ENCODE measurements around the gene GADD45B. TPM values are rescaled to one million over a fixed set of nuclear protein-coding genes. Genes with fewer than 3 reads are reported as not detected.
"Not testable (repeated sequence)": the region's sequence is repeated elsewhere in the genome, so short reads cannot be mapped to it uniquely, and the experiment has no call there.

GADD45B gene
- total RNA-seq, 4 donors from 2014 or later, result 52.5 to 134 (median 68.7) TPM

DNA sequence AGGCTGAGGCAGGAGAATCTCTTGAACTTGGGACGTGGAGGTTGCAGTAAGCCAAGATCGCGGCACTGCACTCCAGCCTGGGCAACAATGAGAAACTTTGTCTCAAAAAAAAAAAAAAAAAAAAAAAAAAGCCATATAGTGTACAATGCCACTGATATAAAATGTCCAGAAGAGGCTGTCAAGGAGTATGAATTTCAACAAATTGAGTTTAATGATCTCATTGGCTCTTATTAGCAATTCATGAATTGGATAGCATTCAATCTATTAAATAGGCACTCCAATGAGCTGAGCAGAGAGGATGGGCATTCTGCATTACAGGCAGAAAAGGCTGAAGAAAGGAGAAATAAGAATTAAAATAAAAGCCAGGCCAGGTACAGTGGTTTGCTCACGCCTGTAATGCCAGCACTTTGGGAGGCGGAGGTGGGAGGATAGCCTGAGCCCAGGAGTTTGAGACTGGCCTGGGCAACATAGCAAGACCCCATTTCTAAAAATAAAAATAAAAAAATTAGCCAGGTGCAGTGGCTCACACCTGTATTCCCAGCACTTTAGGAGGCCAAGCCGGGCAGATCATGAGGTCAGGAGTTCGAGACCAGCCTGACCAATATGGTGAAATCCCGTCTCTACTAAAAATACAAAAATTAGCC, 18.4 kb upstream of the GADD45B start:
- Histone ChIP-seq H3K27ac (peak overlapping the region; percentile 68), H3K36me3 (no peaks in the 10 kb centered on the region), H3K4me3 (peak overlapping the region; percentile 95), H3K27me3 (no peaks in the 10 kb centered on the region), H3K4me1 (peaks cover 28% of the 10 kb centered on the region), H3K9me3 (no peaks in the 10 kb centered on the region)
- 93% methylated on average over 8 of the region's 8 CpGs for WGBS
- TF ChIP-seq EP300 (IDR thresholded peaks at IDR 0.05) (no peak), POLR2A (IDR thresholded peaks at IDR 0.05) (no peak), POLR2AphosphoS5 (IDR thresholded peaks at IDR 0.05) (no peak)
- TF ChIP-seq, protein P1, sequence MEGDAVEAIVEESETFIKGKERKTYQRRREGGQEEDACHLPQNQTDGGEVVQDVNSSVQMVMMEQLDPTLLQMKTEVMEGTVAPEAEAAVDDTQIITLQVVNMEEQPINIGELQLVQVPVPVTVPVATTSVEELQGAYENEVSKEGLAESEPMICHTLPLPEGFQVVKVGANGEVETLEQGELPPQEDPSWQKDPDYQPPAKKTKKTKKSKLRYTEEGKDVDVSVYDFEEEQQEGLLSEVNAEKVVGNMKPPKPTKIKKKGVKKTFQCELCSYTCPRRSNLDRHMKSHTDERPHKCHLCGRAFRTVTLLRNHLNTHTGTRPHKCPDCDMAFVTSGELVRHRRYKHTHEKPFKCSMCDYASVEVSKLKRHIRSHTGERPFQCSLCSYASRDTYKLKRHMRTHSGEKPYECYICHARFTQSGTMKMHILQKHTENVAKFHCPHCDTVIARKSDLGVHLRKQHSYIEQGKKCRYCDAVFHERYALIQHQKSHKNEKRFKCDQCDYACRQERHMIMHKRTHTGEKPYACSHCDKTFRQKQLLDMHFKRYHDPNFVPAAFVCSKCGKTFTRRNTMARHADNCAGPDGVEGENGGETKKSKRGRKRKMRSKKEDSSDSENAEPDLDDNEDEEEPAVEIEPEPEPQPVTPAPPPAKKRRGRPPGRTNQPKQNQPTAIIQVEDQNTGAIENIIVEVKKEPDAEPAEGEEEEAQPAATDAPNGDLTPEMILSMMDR (IDR thresholded peaks at IDR 0.05), result no peak
- no peak for DNase-seq (ENCODE audit: low spot score in 2 of 2)

DNA sequence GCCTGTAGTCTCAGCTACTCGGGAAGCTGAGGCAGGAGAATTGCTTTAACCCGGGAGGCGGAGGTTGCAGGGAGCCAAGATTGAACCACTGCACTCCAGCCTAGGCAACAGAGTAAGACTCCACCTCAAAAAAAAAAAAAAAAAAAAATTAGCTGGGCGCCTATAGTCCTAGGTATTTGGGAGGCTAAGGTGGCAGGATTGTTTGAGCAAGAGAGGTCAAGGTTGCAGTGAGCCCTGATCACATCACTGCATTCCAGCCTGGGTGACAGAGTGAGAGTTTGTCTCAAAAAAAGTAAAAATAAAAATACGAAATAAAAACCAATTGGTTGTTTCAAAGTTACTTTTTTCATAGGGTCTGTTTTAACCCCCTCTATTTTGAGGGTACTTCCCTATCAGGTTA, 17.9 kb upstream of the GADD45B start:
- WGBS, result 88% methylated on average over 5 of the region's 5 CpGs
- H3K27me3 ChIP-seq, result no peaks in the 10 kb centered on the region
- H3K4me1 ChIP-seq, result peaks cover 32% of the 10 kb centered on the region
- H3K4me3 ChIP-seq, result no peak overlapping the region
- no peaks in the 10 kb centered on the region for H3K9me3 ChIP-seq
- no peaks in the 10 kb centered on the region for H3K36me3 ChIP-seq
- H3K27ac ChIP-seq, result no peak overlapping the region
- TF ChIP-seq, protein P1 (IDR thresholded peaks at IDR 0.05), result no peak
- TF ChIP-seq EP300 (IDR thresholded peaks at IDR 0.05), result no peak
- TF ChIP-seq POLR2A (IDR thresholded peaks at IDR 0.05), result no peak
- no peak for TF ChIP-seq POLR2AphosphoS5 (IDR thresholded peaks at IDR 0.05)
- no peak for DNase-seq (ENCODE audit: low spot score in 2 of 2)

DNA sequence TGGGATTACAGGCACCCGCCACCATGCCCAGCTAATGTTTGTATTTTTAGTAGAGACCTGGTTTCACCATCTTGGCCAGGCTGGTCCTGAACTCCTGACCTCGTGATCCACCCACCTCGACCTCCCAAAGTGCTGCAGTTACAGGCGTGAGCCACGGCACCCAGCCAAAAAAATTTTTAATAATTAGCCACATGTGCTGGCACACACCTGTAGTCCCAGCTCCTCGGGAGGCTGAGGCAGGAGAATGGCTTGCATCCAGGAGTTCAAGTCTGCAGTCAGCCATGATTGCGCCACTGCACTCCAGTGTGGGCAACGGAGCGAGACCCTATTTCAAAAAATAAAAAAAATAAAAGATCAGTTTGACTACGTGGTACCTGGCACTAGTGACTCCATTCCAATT, 17.2 kb upstream of the GADD45B start:
- 73% methylated on average over 10 of the region's 10 CpGs for WGBS
- H3K27me3 ChIP-seq; H3K4me3 ChIP-seq; H3K36me3 ChIP-seq; H3K9me3 ChIP-seq; DNase-seq (ENCODE audit: low spot score in 2 of 2); H3K27ac ChIP-seq: not testable (repeated sequence)
- peaks cover 32% of the 10 kb centered on the region for H3K4me1 ChIP-seq

DNA sequence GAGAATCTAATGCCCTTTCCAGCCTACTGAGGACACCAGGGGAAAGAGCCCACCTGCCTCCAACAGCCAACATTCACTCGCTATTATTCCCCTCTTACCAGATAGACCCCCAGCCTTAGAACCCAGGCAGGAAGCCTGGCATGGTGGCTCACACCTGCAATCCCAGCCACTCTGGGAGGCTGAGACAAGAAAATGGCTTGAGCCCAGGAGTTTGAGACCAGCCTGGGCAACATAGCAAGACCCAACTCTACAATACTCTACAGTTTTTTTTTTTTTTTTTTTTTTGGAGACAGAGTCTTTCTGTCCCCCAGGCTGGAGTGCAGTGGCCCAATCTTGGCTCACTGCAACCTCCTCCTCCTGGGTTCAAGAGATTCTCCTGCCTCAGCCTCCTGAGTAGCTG, 15.7 kb upstream of the GADD45B start:
- no peaks in the 10 kb centered on the region for H3K27me3 ChIP-seq
- H3K4me1 ChIP-seq, result peaks cover 31% of the 10 kb centered on the region
- H3K27ac ChIP-seq, result no peak overlapping the region
- no peak for DNase-seq (ENCODE audit: low spot score in 2 of 2)
- H3K4me3 ChIP-seq, result no peak overlapping the region
- H3K9me3 ChIP-seq, result no peaks in the 10 kb centered on the region
- TF ChIP-seq POLR2AphosphoS5 (IDR thresholded peaks at IDR 0.05) (no peak), POLR2A (IDR thresholded peaks at IDR 0.05) (no peak), EP300 (IDR thresholded peaks at IDR 0.05) (no peak)
- TF ChIP-seq, protein P1 (IDR thresholded peaks at IDR 0.05), result no peak
- H3K36me3 ChIP-seq, result no peaks in the 10 kb centered on the region
- WGBS, result 91% methylated on average over 1 of the region's 1 CpG

DNA sequence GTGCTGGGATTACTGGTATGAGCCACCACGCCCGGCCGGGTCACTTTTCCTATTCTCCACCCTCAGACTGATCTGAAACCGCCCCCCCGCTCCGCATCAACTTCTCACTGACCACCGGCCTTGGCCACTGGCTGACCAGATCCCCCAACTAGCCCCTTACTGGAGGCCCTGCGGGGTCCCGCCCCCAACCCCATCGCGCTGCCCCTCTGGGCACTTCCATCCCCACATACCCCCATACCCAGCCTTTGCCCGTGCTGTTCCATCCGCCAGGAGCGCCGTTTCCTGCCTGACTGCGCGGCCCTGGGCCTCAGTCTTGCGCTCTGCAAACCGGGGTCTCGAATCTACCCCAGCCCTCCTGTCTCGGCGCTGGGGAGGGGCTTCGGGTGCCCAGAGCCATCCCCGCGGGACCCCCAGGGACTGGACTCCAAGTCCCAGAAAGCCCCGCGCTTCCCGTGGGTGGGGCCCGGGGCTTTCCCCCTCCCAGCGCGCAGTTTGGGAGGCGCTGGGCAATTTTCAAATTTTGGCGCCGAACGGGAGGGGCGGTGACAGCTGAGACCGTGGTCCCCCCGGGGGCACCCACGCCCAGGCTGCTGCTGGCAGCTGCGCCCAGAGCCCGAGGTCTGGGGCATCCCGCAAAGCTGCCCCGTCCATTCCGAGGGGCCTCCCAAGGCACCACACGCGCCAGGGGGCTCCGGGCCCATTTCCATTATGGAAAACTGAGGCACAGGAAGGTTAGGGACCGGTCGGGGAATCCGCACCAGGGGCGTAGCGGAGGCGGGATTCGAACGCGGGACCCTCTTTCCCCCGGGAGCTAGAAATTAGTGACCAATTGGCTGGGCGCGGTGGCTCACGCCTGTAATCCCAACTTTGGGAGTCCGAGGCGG, 13.9 kb upstream of the GADD45B start:
- no peak for DNase-seq (ENCODE audit: low spot score in 2 of 2)
- H3K27me3 ChIP-seq, result no peaks in the 10 kb centered on the region
- peaks cover 21% of the 10 kb centered on the region for H3K4me1 ChIP-seq
- H3K36me3 ChIP-seq, result no peaks in the 10 kb centered on the region
- TF ChIP-seq POLR2A (IDR thresholded peaks at IDR 0.05) (no peak), POLR2AphosphoS5 (IDR thresholded peaks at IDR 0.05) (no peak), EP300 (IDR thresholded peaks at IDR 0.05) (no peak)
- TF ChIP-seq, protein P1 (IDR thresholded peaks at IDR 0.05), result no peak
- no peak overlapping the region for H3K27ac ChIP-seq
- peak overlapping the region; percentile 56 for H3K4me3 ChIP-seq
- WGBS, result 6% methylated on average over 45 of the region's 62 CpGs
- H3K9me3 ChIP-seq, result no peaks in the 10 kb centered on the region

All from suprapubic skin (tissue), 4 donors.